Esophagus muscularis mucosa (tissue), 4 donors: ENCODE results near the gene KCTD11.

Experiments used
- CTCF ChIP-seq, 3 experiments: fragments of 200-600 bp in 2 of 3; fragments of 450-650 bp in 1 of 3; sonication (generic) in 2 of 3; IDR thresholded peaks; one replicate each; pipeline ENCODE4 v1.5.1; 2017 to 2019; ENCODE audit warnings: antibody characterized with exemption in 3 of 3, mild to moderate bottlenecking in 2 of 3, moderate library complexity in 1 of 3
- EP300 ChIP-seq: sonication (generic); formaldehyde crosslinking; IDR thresholded peaks from one replicate; pipeline ENCODE4 v1.6.1; 2017; ENCODE audit warnings: antibody characterized with exemption
- POLR2A ChIP-seq: fragments of 450-650 bp; IDR thresholded peaks from one replicate; pipeline ENCODE4 v1.6.1; 2017; ENCODE audit warnings: antibody characterized with exemption, moderate library complexity, mild to moderate bottlenecking, low read depth
- POLR2AphosphoS5 ChIP-seq, 2 donors: sonication (generic); formaldehyde crosslinking; IDR thresholded peaks; one replicate each; pipeline ENCODE4 v1.6.1; 2017; ENCODE audit warnings: antibody characterized with exemption in 2 of 2

- no peak for TF ChIP-seq CTCF (IDR thresholded peaks at IDR 0.05)
- TF ChIP-seq POLR2A = no peak
- TF ChIP-seq POLR2AphosphoS5 (IDR thresholded peaks at IDR 0.05) = no peak
- TF ChIP-seq EP300 = no peak
These were observed 30.5 kb upstream of the KCTD11 start for GRCh38 chr17:7321466-7321865.
